HCT116 (cell line): Measurements from ENCODE around the gene FGD3.

Experiments
- CTCF ChIP-seq, 3 experiments: fragments of 200-600 bp in 1 of 3; sonication (generic) in 1 of 3; IDR thresholded peaks in 2 of 3; conservative IDR thresholded peaks in 1 of 3; 2 replicates each; pipeline ENCODE4 v1.5.1; 2012 to 2017; ENCODE audit warnings: low read depth in 2 of 3, low read length in 2 of 3, antibody characterized with exemption in 1 of 3, borderline replicate concordance in 1 of 3, control low read depth in 1 of 3, mild to moderate bottlenecking in 1 of 3, mixed read lengths in 1 of 3, mixed run types in 1 of 3, moderate library complexity in 1 of 3; ENCODE audit not compliant: insufficient read depth in 1 of 3
- POLR2A ChIP-seq: IDR thresholded peaks from 2 replicates; pipeline ENCODE4 v1.7.0; 2011; ENCODE audit warnings: borderline replicate concordance; ENCODE audit not compliant: insufficient read depth, insufficient read length; ENCODE audit errors: extremely low read depth

- no peak for TF ChIP-seq CTCF (IDR thresholded peaks at IDR 0.05 in 2 of 3, conservative IDR thresholded peaks at IDR 0.05 in 1 of 3; ENCODE audit: borderline replicate concordance in 1 of 3, insufficient read depth in 1 of 3, low read depth in 2 of 3, low read length in 2 of 3)
- no peak for TF ChIP-seq POLR2A
Observed at GRCh38 chr9:92962303-92962649, 15.0 kb downstream of the FGD3 start.
